Activated T-cell treated with anti-CD3 and anti-CD28 coated beads, Interleukin-2, amount 50 U/mL, for 48 hours (primary cell): ENCODE data around the gene LAG3.
"Not testable (repeated sequence)": the region's sequence is repeated elsewhere in the genome, so short reads cannot be mapped to it uniquely, and the experiment has no call there.

Source experiments
- DNase-seq, 2 experiments: peaks; one replicate each; pipeline ENCODE4 v3.0.0-alpha.2; 2020

LAG3 gene

DNA sequence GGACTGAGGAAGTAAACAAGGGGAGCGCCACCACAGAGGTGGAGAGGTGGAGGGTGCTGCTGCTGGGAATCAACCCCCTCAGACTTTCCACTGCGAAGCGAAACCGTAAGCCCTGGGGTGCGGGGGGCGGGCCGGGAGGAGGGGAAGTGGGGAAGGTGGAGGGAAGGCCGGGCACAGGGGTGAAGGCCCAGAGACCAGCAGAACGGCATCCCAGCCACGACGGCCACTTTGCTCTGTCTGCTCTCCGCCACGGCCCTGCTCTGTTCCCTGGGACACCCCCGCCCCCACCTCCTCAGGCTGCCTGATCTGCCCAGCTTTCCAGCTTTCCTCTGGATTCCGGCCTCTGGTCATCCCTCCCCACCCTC lies at the start of gene LAG3:
LAG3 (plus strand) TSS at position 190 of the 365 bp plus-strand sequence. CDS start 333 bp downstream, outside the sequence.
- peak; percentile 78 to 82 for DNase-seq

DNA sequence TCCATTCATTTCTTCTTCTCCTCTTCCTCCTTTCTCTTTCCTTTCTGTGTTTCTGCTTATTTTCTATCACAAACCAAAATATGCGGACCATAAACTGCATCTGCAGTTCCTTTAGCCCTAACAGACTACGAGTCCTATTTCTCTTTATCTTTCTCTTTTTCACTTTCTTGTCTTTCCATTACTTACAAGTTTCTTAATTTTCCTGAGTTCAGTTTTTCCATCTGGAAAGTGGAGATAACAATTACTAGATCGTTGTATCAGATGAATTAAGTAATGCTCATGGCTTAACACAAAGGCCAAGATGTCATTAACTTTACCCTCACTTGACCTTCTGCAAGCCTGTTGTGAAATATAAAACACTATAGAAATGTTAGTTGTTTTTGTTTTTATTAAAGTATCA lies 49.5 kb upstream of the LAG3 start:
- no peak for DNase-seq

DNA sequence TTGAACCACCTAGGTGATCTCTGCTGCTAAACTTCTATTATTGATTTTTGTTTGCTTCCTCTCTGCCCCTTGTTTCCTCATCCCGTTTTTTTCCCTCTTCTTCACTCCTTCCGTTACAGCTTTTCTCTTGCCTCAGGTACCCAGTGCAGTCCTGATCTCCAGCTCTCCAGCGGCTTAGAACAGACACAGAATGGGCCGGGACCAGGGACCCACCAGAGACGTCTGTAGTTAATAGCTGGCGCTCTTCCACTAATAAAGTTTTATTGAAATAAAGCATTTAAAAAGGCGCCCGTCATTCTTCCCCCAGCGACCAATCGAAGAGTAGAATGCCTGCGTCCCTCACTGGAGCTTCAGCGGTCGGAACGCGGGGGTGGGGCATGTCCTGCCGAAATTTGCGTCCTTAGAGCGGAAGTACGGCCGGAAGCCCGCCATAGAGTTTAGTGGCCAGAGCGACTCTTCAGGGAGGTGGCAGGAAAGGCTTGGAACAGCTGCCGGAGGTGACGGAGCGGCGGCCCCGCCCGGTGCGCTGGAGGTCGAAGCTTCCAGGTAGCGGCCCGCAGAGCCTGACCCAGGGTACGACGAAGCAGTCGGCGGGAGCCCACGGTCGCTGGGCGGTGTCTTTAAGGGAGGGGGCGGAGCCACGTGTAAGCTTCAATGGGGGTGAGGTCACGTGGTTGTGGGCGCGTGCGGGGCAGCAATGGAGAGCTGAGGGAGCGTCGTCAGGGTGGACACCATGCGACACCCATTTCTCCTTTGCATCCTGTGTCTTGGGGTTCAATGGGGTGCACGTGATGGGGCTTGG lies 48.5 kb upstream of the LAG3 start, which contains the start of gene COPS7A:
COPS7A (plus strand) TSS at position 440 of the 802 bp plus-strand sequence. CDS start 611 bp downstream, outside the sequence.
- peak; percentile 97 for DNase-seq

DNA sequence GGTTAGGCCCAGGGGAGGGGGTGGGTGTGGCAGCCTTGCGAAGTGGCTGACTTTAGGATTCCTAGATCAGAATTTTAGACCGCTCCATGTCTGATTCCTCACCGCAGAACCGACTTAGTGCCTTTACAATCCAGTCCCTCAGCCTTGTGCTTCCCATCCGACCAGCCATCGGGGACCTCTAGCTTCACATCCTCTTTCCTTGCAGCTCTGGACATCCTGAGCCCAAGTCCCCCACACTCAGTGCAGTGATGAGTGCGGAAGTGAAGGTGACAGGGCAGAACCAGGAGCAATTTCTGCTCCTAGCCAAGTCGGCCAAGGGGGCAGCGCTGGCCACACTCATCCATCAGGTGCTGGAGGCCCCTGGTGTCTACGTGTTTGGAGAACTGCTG lies 47.9 kb upstream of the LAG3 start:
- peak; percentile 56 to 60 for DNase-seq

DNA sequence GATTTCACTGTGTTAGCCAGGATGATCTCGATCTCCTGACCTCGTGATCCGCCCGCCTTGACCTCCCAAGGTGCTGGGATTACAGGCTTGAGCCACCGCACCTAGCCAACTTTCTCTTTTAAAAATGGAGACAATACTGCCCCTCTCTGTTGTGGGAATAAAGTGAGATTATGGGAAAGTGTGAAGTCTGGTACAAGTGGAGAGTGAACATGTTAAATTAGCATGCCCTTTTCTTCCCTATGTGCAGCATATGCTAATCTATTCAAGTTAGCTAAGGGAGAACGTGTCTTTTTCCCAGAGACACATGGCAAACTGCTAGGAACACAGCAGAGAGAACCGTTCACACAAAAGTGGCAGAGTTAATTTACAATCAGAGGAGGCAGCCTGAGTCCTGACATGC lies 47.0 kb upstream of the LAG3 start:
- no peak for DNase-seq

DNA sequence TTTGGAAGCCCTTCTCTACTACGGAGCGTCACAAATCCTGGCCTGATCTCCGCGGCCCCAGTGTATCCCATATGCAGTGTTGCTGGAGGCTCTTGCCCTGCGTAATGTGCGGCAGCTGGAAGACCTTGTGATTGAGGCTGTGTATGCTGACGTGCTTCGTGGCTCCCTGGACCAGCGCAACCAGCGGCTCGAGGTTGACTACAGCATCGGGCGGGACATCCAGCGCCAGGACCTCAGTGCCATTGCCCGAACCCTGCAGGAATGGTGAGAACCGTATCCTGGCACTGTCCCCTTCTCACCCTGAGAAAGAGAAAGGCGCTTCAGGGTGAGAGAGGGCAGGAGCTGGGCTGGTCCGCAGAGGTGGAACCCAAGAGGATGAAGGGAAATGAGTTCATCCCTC lies 43.1 kb upstream of the LAG3 start:
- DNase-seq, result no peak

DNA sequence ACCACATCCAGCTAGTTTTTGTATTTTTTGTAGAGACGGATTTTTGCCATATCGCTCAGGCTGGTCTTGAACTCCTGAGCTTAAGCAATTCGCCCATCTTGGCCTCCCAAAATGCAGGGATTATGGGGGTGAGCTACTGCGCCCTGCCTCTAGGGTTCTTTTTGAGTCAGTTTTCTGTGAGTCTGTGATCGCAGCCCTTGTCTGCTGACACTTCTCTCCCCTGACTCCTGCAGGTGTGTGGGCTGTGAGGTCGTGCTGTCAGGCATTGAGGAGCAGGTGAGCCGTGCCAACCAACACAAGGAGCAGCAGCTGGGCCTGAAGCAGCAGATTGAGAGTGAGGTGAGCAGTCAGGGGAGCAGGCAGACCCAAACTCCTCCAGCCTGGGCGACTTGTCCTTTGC lies 42.2 kb upstream of the LAG3 start:
- no peak for DNase-seq

DNA sequence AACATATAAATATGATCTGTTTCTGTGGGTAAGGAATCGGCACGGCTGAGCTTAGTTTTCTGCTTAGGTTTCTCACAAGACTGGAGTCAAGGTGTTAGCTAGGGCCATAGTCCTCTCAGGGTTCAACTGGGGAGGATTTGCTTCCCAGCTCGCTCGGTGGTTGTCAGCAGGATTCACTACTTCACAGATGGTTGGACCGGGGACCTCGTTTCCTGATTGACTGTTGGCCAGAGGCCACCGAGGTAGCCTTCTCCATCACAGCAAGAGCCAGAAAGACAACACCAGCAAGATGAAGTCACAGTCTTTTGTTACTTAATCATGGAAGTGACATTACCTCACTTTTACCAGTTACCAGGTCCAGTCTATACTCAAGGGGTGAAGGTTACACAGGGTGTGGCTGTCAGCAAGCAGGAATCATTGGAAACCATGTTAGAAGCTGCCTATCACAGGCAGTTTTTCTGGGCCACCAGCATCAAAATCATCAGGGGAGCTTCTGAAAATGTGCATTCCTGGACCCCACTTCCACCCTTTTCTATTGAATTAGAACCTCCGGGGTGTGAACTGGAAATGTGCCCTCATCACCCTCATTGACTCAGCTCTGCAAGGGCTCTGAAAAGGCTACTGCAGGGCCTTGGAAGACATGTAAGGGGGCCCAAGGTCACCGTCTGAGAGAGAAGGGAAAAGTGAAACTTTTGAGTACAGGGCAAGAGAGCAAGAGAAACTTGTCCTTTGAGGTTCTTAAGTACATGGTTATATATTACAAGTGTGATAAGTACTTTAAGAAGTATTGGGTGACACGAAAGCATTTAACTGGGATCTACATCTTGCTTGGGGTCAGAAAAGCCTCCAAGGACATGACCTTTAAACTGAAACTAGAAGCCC lies 37.6 kb upstream of the LAG3 start:
- no peak for DNase-seq

DNA sequence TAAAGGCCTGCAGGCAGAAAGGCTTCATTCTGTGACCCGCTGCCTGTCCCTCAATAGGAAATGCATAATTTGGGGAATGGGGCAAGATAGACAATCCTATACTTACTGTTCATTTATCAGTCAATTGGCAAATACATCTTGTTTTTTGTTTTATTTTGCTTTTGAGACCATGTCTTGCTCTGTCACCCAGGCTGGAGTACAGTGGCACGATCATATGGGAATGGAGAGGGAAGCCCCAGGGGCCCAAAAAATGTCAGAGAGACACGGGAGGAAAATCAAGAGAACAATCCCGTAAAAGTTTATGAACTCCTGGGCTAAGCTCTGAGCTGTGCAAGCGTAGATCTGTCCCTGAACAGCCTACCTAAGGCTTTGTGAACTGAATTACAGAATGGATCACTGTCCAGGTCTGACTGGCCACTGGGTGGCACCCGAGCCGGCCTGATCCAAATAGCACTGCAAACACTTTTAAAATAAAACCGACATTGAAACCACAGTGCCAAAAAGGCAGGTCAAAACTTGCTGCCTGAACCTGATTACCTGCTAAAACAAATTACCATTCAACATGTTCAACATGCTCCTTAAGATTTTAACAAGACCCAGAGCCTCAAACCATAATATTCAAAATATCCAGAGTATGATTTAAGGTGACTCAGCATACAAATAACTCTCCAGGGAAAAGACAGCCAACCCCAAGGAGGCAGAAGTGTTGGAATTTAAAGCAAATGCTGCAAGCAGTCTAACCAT lies 36.7 kb upstream of the LAG3 start:
- DNase-seq, result peak; percentile 47 to 63

DNA sequence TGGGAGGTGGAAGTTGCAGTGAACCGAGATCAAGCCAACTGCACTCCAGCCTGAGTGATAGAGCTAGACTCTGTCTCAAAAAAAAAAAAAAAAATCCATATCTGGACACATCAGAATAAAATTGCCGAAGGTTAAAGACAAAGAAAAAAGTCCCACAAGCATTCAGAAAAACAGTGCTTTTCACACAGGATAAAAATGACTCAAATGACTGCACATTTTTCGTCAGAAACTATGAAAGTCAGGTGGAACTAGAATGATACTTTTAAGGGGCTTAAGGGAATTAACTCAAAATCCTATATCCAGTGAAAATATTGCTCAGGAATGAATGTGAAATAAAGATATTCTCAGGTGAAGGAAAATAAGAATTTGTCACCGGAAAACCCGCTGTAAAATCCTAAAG lies 35.6 kb upstream of the LAG3 start:
- no peak for DNase-seq

DNA sequence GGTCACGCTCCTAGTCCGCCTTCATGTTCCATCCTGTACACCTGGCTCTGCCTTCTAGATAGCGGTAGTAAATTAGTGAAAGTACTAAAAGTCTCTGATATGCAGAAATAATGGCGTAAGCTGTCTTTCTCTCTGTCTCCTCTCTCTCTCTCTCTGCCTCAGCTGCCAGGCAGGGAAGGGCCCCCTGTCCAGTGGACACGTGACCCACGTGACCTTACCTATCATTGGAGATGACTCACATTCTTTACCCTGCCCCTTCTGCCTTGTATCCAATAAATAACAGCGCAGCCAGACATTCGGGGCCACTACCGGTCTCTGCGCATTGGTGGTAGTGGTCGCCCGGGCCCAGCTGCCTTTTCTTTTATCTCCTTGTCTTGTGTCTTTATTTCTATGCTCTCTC lies 30.2 kb upstream of the LAG3 start:
- DNase-seq, result not testable (repeated sequence)

DNA sequence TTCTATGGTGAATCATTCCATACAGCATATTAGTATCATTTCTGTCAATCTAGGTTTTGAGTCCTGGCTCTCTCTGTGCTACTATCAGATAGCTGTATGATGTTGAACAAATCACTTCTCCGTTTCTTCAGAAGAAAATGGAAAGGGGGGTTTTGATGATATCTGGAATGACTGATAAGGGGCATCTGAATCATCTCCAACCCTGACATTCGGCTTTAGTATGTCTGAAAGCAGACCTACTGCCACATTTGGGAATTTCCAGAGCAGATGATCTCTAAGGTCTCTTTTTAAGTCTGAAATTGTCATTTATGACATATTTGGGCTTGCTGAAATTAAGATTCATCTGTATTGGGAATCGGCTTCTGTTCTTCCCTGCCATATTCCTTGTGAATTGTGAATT lies 29.5 kb upstream of the LAG3 start:
- no peak for DNase-seq

DNA sequence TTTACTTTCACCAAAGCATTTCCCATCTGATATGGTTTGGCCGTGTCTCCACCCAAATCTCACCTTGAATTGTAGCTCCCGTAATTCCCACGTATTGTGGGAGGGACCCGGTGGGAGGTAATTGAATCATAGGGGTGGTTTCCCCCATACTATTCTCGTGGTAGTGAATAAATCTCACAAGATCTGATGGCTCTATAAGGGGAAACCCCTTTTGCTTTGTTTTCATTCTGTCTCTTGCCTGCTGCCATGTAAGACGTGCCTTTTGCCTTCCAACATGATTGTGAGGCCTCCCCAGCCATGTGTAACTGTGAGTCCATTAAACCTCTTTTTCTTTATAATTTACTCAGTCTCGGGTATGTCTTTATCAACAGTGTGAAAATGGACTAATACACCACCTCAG lies 29.0 kb upstream of the LAG3 start:
- peak; percentile 50 to 56 for DNase-seq

DNA sequence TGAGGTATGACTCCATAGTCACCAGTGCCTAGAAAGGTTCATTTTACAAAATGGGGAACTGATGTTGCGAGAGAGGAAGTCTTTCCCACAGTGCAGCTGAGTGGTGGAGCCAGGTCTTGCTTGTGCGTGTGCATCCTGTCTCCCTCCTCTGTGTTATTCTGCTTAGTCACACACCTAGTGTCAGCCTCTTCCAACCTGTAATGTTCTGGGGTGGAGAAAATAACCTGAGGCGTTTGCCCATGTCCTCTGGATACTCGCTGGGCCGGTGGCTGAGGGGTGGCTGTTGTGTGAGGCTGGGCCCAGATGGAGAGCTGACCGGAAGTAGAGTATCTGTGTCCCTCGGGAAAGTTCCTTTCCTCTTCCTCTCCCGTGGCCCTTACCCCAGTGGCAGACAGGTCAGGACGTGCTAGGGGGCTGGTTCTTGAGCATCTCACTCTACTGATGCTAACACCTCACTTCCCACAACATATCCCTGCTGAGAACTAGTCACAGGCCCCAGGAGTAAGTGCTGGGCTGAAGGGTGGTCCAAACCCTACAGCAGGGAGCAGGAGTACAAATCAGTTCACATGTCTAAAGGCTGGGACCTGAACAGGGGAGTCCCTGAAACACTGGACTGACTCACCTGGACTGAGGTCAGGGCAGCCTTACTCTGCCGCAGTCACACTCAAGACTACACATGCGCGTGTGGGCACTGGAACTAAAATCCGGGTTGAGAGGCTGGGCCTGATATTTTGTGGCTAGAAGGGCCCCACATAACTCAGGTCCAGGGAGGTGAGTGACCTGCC lies 26.4 kb upstream of the LAG3 start:
- no peak for DNase-seq

DNA sequence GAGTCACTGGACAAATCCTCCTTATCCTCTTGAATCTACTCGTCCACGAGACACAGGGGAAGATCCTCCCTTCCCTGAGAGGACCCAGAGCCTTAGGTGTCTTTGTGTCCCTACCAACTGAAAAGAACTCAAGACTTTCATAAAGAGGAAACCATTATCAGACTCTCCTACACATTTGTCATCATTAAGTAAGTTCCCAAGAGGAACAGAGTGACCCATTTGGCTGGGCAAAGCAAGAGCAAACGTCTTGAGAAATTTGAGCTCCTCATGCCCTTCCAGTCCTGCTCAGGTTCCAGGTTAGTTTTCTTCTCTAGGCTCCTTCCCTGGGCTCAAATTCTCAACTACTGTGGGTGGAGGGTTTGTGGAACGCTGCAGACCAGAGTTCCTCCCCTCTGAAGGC lies 25.1 kb upstream of the LAG3 start:
- DNase-seq, result no peak

DNA sequence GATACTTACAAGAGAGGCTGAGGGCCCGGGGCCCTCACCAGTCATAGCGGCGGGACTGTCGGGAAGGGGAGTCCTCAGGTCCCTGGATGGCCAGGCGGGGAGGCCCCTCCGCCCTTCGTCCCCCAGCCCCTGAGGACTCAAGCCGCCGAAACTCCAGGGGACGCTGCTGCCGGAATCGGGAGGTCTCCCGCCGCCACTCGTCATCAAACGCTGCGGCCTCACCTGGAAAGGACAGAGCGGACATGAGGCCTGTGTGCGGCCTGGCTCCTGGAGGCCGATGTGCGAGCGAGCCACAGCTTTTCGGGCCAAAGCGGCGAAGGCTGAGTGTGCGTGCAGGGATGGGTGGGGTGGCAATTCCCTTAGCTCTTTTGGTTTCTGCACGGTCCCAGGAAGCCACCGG lies 23.6 kb upstream of the LAG3 start:
- no peak for DNase-seq

DNA sequence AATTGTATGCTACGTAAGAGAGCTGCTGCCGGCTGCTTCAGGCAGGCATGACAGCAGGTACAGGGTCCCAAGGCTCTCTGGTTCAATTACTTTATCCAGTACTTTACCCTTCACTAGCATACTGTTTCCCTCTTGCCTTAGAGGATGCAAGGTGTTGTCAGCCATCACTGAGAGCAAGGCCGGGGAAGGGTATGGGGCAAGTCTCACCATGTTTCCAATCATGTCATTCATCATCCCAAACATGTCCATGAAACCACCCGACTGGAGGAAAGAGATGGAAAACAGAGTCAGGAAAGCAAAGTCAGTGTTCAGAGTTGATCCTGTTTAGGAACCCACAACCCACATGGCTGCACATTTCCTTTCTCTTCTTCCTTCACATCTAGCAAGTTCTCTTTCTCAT lies 21.8 kb upstream of the LAG3 start:
- no peak for DNase-seq

DNA sequence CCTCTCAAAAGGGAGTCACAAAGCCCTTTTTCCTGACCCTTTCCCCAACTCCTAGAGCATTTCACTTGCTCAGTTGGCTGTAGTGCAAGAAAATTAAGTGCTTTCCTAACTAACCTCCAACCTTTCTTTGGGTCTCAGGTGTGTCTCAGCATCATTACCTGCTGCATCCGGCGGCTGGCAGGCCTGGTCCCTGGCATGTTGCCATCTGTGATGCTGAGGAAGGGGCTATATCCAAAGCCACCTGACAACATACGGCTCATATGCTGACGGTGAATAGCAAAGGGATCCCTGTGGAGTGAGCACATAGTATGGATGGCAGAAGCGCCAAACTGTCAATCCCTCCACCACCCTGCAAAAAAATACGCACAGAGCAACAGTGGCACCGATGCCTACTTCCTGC lies 20.6 kb upstream of the LAG3 start:
- DNase-seq, result no peak

DNA sequence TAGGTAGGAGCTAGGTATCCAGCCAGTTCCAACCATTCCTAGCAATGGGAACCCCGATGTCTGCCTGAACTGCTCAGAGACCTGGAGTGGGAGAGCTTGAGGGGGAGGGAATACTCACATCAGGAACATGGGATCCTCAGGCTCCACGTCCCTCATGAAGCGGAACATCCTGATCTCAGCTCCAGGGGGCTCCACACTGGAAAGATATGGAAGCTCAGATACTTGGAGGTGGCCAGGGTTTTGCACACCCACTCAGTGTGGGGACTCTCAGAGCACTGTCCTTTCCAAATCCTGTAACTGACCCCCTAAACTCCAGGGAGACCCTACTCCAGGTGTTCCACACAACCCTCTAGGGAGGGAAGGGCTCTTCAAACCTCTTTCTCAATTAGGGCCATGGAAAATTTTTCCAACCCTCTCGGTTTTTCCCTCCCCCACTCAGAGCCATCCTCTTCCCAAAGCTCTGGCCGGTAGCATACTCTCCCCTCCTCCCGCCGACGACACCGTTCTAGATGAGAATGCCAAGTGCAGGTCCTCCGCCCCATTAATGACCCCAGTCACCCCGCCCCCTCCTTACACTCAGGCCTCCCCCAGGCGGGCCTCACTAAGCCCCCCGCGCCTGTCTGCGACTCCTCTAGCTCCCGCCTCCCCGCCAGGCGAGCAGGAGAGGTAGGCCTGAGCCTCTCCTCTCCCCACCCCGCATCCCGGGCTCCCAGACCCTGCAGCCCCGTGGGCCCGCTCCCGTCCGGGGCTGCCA lies 20.0 kb upstream of the LAG3 start:
- DNase-seq, result no peak

DNA sequence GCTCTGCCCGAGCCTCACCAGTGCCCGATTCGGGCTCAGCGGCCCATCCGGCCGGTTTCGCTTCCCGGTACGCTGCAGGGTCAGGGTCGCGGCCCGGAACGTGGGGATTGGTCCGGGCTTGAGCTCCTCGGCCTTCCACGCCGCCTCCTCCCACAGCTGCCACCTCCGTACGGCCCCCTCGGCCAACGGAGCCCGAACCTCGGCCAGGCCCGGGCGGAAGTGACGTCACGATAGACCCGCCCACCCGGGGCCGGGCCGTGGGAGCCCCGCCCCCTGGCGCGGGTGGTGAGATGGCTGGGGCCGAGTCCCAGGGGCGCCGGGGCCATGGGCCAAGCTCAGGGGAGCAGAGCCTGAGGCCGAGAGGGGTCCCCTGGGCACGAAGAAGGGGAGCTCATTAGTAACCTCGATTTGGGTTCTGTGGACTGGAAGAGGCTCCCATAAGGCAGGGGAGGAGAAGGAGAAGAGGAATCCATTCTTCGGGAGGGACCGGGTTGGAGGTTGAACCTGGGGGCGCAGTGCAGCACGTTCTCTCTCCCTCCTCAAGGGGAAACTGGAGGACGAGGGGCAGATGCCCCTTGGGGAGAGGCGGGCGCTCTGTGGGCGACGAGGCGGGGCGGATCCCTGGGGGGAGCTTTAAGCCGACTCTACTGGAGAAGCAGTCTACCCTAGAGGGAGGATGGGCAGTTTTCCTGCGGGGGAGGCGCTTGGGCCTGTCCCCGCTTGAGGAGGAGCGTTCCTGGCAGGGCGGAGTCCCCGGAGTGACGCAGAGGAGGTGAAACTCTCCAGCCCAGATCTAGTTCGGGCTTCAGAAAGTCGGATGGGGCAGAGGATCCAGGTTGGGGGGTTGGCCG lies 19.2 kb upstream of the LAG3 start, which contains the start of gene MLF2:
MLF2 (minus strand) TSS at position 221 of the 851 bp plus-strand sequence. CDS start 807 bp downstream, outside the sequence.
- peak; percentile 99 for DNase-seq
